DND-41 (cell line): Measurements from ENCODE around the gene INSC.

Source experiments
- EZH2 ChIP-seq: IDR thresholded peaks from 3 replicates; pipeline ENCODE4 v1.6.1; 2012; ENCODE audit warnings: borderline replicate concordance, low read depth, mild to moderate bottlenecking, moderate library complexity, low read length, inconsistent platforms; ENCODE audit not compliant: severe bottlenecking
- TF ChIP-seq, protein P1 (sequence below): IDR thresholded peaks from 2 replicates; pipeline ENCODE4 v1.5.1; 2012; ENCODE audit warnings: borderline replicate concordance, low read length, moderate library complexity, mild to moderate bottlenecking; ENCODE audit not compliant: poor library complexity, severe bottlenecking; ENCODE audit errors: extremely low read depth

DNA sequence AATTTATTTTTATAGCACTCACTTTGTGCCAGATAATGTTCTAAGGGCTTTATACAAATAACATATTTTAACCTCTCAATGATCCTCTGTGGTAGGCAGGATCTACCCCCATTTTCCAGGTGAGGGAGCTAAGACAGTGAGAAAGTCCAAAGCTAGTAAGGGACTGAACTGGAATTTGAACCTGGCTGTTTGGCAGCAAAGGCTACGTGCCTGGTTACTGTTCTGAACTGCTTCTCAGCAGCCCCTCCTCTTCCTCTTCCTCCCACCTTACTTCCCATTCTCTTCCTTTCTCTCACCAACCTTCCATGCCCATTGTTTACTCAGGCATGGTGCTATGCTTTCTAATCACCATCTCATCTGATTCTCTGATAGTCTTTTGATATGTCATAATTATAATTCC, 82.0 kb downstream of the INSC start:
- TF ChIP-seq, protein P1, sequence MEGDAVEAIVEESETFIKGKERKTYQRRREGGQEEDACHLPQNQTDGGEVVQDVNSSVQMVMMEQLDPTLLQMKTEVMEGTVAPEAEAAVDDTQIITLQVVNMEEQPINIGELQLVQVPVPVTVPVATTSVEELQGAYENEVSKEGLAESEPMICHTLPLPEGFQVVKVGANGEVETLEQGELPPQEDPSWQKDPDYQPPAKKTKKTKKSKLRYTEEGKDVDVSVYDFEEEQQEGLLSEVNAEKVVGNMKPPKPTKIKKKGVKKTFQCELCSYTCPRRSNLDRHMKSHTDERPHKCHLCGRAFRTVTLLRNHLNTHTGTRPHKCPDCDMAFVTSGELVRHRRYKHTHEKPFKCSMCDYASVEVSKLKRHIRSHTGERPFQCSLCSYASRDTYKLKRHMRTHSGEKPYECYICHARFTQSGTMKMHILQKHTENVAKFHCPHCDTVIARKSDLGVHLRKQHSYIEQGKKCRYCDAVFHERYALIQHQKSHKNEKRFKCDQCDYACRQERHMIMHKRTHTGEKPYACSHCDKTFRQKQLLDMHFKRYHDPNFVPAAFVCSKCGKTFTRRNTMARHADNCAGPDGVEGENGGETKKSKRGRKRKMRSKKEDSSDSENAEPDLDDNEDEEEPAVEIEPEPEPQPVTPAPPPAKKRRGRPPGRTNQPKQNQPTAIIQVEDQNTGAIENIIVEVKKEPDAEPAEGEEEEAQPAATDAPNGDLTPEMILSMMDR: no peak
- no peak for TF ChIP-seq EZH2
